Smooth muscle cell of the brain vasculature (primary cell): ENCODE data around the gene TMEM45B.
"Not testable (repeated sequence)": the region's sequence is repeated elsewhere in the genome, so short reads cannot be mapped to it uniquely, and the experiment has no call there.

Experiments
- DNase-seq: peaks from one replicate; pipeline ENCODE4 v3.0.0-alpha.2; 2012; ENCODE audit warnings: low read depth, low spot score

Gene TMEM45B

DNA sequence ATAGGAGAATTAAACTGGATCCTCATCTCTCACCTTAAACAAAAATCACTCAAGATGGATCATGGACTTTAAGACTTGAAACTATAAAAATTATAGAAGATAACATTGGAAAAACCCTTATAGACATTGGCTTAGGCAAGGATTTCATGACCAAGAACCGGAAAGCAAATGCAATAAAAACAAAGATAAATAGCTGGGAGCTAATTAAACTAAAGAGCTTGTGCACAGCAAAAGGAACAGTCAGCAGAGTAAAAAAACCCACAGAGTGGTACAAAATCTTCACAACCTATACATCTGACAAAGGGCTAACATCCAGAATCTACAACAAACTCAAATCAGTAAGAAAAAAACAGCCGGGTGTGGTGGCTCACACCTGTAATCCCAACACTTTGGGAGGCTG is 7.4 kb upstream of the TMEM45B start:
- DNase-seq: not testable (repeated sequence)

DNA sequence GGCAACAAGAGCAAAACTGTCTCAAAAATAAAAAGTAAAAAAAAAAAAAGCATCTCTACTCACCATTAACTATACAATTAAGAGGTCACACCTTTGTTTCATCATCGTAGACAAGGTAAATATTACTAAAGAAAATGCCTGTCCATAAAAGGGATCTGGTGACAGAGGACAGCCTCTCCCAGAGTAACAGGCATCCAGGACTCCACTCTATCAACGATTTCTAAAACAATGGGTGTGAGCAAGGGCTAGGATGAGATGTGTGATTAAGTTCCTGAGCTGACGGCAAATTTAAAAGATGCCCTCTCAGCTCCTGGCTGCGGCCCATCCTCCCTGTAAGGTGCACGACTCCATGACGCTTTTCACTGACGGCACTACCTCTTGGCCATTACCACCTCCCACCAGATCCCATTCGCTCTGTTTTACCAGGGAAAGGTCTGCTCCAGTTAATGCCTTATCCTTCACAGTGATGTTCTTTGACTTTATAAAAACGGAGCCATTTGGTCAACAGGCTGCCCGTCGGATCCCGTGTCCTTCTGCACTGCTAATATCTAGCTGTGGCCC is 2.3 kb upstream of the TMEM45B start:
- no peak for DNase-seq

GRCh38 chr11:129814244-129815014 is 1.2 kb upstream of the TMEM45B start:
- DNase-seq: no peak

DNA sequence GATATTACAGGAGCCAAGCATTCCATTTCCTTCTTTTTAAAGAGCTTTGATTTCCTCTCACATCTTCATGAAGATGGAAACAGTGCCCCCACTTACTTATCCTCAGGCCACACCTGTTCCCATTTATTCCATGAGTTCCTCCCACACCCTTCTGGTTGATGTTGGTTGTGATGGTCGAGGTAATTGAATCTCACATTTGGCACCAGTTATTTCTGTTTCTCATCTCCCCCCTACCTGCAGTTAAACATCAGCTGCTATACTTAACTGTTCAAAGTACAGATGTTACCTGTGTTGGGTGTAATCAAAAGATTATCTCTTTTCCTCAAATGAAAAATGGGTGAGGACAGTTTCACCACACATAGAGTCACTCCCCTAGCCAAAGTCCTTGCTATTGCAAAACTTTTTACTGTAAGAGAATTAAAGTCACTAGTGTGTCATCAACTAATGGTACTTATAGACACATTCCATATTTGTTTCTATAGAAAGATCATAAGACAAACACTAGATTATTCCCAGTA is 1.9 kb downstream of the TMEM45B start:
- no peak for DNase-seq

- not testable (repeated sequence) for DNase-seq
These were observed 2.6 kb downstream of the TMEM45B start for GRCh38 chr11:129818236-129818635.

DNA sequence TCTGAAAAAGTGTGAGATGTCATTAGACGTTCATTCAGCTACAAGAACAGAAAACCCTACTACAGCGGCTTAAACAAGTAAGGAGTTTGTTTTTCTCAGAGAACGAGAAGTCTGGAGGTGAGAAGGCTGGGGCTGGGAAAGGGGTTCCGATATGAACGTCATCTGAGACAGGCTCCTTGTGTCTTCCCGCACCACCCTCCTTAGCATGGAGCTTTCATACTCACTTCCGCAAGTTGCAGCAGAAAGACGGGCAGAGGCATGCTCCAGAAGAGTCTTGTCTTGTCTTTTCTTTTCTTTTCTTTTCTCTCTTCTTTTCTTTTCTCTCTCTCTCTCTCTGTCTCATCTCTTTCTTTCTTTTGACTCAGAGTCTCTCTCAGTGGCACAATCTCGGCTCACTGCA is 3.6 kb downstream of the TMEM45B start:
- DNase-seq: no peak

DNA sequence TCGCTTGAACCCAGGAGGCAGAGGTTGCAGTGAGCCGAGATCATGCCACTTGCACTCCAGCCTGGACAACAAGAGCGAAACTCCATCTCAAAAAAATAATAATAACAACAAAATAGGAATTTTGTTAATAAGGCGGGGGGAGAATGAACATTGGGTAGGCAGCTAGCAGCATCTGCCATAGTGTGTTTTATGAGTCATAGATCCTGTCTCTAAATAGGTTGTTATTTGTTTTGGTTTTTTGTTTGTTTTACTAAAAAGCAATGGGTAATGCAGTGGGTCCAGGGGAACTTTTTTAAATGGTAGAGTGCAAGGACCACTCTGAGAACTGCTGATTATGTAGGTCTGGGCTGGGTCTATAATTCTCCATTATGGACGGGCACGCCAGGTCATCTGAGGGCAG is 4.6 kb downstream of the TMEM45B start:
- DNase-seq: not testable (repeated sequence)

- not testable (repeated sequence) for DNase-seq
These were observed 7.6 kb downstream of the TMEM45B start for GRCh38 chr11:129823281-129823680.

GRCh38 chr11:129823799-129824198 is 8.2 kb downstream of the TMEM45B start:
- not testable (repeated sequence) for DNase-seq

DNA sequence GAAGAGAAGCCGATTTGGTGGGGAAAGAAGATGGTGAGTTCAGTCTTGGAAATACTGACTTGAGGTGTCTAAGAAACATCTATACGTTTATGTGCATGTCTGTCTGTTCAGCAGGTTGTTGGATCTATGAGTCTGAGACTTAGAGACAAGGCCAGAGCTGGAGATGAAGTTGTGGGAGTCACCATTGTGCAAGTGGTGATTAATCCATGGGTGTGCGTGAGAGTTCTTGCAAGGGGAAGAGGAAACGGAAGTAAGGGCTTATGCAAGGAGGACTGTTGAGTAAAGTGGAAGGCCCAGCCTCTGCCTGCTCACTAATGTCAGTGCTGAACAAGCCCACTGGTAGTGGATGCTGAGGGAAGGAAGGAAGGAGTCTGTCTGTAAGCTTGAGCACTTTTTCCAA is 9.7 kb downstream of the TMEM45B start:
- no peak for DNase-seq

DNA sequence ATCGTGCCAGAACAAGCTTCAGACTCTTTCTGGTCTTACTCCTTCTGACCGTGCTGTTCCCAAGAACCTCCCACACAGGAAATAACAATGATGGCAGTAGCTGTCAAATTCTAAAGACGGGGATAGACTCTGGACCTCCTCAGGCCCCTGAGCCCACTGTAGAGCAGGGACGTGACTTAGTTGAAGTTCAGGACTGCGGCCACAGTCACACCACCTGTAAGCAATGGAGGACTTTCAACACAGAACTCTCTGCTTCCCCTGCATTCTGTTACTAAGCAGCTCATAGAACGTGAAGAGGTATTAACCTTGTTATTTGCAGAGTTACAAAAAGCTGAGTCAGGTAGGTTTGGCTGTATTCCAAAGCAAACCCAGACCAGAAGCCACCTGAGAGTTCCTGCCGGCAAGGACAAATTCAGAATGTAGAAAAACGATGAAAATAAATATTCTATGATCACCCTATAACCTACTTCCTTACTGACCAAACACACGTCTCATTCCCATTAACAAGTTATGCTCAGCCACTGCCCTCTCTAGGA is 12.7 kb downstream of the TMEM45B start:
- DNase-seq: no peak

GRCh38 chr11:129829497-129829896 is 13.8 kb downstream of the TMEM45B start:
- not testable (repeated sequence) for DNase-seq

- not testable (repeated sequence) for DNase-seq
These were observed 15.6 kb downstream of the TMEM45B start for GRCh38 chr11:129831227-129831626.

DNA sequence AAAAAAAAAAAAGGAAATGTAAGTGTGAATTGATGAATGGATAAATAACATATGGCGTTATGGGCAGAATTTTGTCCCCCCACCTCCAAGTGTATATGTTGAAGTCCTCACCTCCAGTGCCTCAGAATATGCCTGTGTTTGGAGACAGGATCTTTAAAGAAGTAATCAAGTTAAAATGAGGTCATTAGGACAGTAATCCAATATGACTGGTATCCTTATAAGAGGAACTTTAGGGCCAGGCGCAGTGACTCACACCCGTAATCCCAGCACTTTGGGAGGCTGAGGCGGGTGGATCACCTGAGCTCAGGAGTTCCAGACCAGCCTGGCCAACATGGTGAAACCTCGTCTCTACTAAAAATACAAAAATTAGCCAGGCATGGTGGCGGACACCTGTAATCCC is 17.6 kb downstream of the TMEM45B start:
- DNase-seq: not testable (repeated sequence)

GRCh38 chr11:129836423-129836891 is 20.8 kb downstream of the TMEM45B start:
- not testable (repeated sequence) for DNase-seq

DNA sequence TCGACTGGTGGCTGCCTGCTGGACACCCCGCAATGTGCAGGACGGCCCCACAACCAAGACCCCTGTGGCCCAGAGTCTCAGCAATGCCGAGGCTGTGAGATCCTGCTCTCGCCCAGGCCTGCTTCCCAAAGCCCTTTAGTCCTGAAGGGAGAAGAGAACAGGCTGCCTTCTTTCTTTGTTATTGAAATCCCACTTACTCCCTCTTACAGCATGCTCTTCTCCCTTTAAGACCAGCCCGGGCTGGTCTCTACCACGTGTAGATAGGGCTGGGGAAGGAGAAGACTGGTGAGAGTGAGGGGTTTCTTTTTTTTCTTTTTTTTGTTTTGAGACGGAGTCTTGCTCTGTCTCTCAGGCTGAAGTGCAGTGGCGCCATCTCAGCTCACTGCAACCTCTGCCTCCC is 21.3 kb downstream of the TMEM45B start:
- DNase-seq: no peak

- no peak for DNase-seq
These were observed 24.6 kb downstream of the TMEM45B start for GRCh38 chr11:129840236-129840635.

- no peak for DNase-seq
These were observed 26.5 kb downstream of the TMEM45B start for GRCh38 chr11:129842138-129842537.

- peak; percentile 51 for DNase-seq
These were observed 31.1 kb downstream of the TMEM45B start for GRCh38 chr11:129846508-129847335.

DNA sequence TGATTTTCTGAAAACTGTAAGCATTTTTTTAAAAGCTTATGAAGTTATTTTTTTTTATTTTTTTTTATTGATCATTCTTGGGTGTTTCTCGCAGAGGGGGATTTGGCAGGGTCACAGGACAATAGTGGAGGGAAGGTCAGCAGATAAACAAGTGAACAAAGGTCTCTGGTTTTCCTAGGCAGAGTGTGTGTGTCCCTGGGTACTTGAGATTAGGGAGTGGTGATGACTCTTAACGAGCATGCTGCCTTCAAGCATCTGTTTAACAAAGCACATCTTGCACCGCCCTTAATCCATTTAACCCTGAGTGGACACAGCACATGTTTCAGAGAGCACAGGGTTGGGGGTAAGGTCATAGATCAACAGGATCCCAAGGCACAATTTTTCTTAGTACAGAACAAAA is 31.7 kb downstream of the TMEM45B start:
- DNase-seq: not testable (repeated sequence)

DNA sequence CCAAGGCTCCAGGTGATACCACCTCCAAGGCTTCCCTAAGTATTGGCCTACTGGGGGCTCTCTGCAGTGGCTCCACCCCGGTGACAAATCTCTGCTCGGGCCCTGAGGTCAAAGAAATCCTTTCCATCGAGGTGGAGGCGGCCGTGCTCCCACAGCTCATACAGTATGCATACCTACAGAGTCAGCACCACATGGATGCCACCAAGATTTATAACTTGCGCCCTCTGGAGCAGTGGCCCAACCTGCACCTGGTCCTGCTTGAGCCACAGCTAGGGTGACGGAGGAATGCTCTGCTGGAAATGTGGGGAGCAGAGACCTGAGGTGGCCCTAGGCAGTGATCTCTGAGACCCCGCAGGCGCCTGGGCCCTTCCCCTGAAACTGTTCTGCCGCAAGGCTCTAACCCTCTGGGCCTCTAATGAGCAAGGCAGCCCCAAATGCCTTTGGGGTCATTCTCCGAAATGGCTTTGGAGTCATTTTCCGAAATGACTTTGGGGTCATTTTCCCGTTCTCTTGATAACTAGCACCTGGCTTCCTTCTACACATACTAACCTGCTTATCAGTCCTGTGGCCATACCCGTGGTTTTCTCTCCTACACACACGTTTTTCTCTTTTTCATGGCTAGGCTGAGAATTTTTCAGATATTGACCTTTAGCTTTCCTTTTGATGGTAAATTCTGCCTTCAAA is 33.9 kb downstream of the TMEM45B start:
- no peak for DNase-seq
